CD4-positive, alpha-beta T cell (primary cell): ENCODE results near the gene UBE3B. TPM values are rescaled to one million over a fixed set of nuclear protein-coding genes. Genes with fewer than 3 reads are reported as not detected.

Experiments used
- ATAC-seq: fragments of 200-7000 bp; cut with Tn5 transposase; one replicate; pipeline ENCODE4 v1.10.0; 2022; ENCODE audit warnings: mild to moderate bottlenecking; ENCODE audit not compliant: poor library complexity
- CTCF ChIA-PET: fragments of 350-600 bp; sonication (Branson Sonifier 250); formaldehyde crosslinking; loops from one replicate; lab custom pipeline; 2021; ENCODE audit warnings: antibody characterized with exemption, inconsistent platforms; lab: Charles Lee
- POLR2A ChIA-PET: fragments of 350-600 bp; sonication (Branson Sonifier 250); formaldehyde crosslinking; loops from one replicate; lab custom pipeline; 2021; ENCODE audit warnings: antibody characterized with exemption, inconsistent platforms; lab: Charles Lee
- DNase-seq, 14 experiments: peaks; one replicate each; pipeline ENCODE4 v3.0.0-alpha.2; 2013 to 2020; ENCODE audit warnings: mixed read lengths in 2 of 14
- H3K27ac ChIP-seq, 2 donors: one replicate each; pipeline versions ENCODE4 v1.5.1 to v1.7.0; 2013; ENCODE audit warnings: low read length in 2 of 2, low read depth in 1 of 2, mild to moderate bottlenecking in 1 of 2
- H3K27me3 ChIP-seq, 2 experiments: 1 replicate in 1 of 2; 2 replicates in 1 of 2; pipeline versions ENCODE4 v1.6.1 to v1.7.0; 2013; ENCODE audit warnings: low read length in 2 of 2, control low read depth in 1 of 2, mild to moderate bottlenecking in 1 of 2, moderate library complexity in 1 of 2; ENCODE audit not compliant: insufficient read depth in 2 of 2, control insufficient read depth in 1 of 2
- H3K36me3 ChIP-seq: one replicate; pipeline ENCODE4 v1.6.1; 2013; ENCODE audit warnings: low read length, control low read depth; ENCODE audit not compliant: insufficient read depth
- H3K4me1 ChIP-seq: one replicate; pipeline ENCODE4 v1.6.1; 2013; ENCODE audit warnings: low read length, control low read depth; ENCODE audit not compliant: insufficient read depth
- H3K4me3 ChIP-seq: one replicate; pipeline ENCODE4 v1.5.1; 2013; ENCODE audit warnings: mild to moderate bottlenecking, low read length, moderate library complexity
- H3K9me3 ChIP-seq, 2 experiments: 1 replicate in 1 of 2; 2 replicates in 1 of 2; pipeline versions ENCODE4 v1.6.1 to v1.7.0; 2013; ENCODE audit warnings: low read length in 2 of 2, mild to moderate bottlenecking in 2 of 2, control low read depth in 1 of 2, moderate library complexity in 1 of 2; ENCODE audit not compliant: control insufficient read depth in 1 of 2, insufficient read depth in 1 of 2
- H3K27ac Mint-ChIP-seq: one replicate; pipeline ENCODE4 v1.8.0; 2020; ENCODE audit warnings: mixed read lengths
- H3K27me3 Mint-ChIP-seq: one replicate; pipeline ENCODE4 v1.8.0; 2021; ENCODE audit warnings: mixed read lengths
- H3K36me3 Mint-ChIP-seq: one replicate; pipeline ENCODE4 v1.8.0; 2021; ENCODE audit warnings: low read depth, mixed read lengths
- H3K4me1 Mint-ChIP-seq: one replicate; pipeline ENCODE4 v1.8.0; 2021; ENCODE audit warnings: low read depth, mixed read lengths
- H3K4me3 Mint-ChIP-seq: one replicate; pipeline ENCODE4 v1.8.0; 2020; ENCODE audit warnings: mild to moderate bottlenecking, mixed read lengths
- H3K9me3 Mint-ChIP-seq: one replicate; pipeline ENCODE4 v1.8.0; 2020; ENCODE audit warnings: mixed read lengths
- CTCF ChIP-seq: fragments of 200-600 bp; IDR thresholded peaks from one replicate; pipeline ENCODE4 v1.8.0; 2022; ENCODE audit warnings: antibody characterized with exemption, mild to moderate bottlenecking
- intact Hi-C, 2 experiments: fragments of 100-400 bp; cut with DNase I in 1 of 2; cut with micrococcal nuclease in 1 of 2; formaldehyde crosslinking; loops; one replicate each; pipeline versions ENCODE4 v1.15.1 to v1.9.0; 2023 to 2025; cut with DNase I, micrococcal nuclease
- total RNA-seq, 174 experiments: library from RNA in 2 of 174; stranded (reverse) in 2 of 174; gene quantifications; one replicate each; pipeline ENCODE4 v1.2.3 and lab custom pipeline; 2021 to 2026

The UBE3B gene
- total RNA-seq, 2 experiments from 2014 or later, result 17.2 to 19.9 TPM

GRCh38 chr12:109488051-109488665 lies 10.7 kb downstream of the UBE3B start:
- Histone ChIP-seq H3K36me3 (peaks cover 96% of the 10 kb centered on the region), H3K4me1 (no peaks in the 10 kb centered on the region), H3K27me3 (no peaks in the 10 kb centered on the region), H3K4me3 (no peak overlapping the region), H3K9me3 (no peaks in the 10 kb centered on the region), H3K27ac (no peak overlapping the region)
- TF ChIP-seq CTCF, result no peak
- Mint-ChIP-seq H3K4me1 (no peaks in the 10 kb centered on the region), H3K36me3 (peaks cover 91% of the 10 kb centered on the region), H3K27ac (no peak overlapping the region), H3K4me3 (no peak overlapping the region), H3K9me3 (no peaks in the 10 kb centered on the region), H3K27me3 (no peaks in the 10 kb centered on the region)
- intact Hi-C loops, result no loop called here
- DNase-seq, result no peak
- CTCF ChIA-PET, result no interaction called here
- POLR2A ChIA-PET, result no interaction called here
- ATAC-seq, result no peak

- ATAC-seq (no peak), DNase-seq (no peak)
- Mint-ChIP-seq H3K4me1 (no peaks in the 10 kb centered on the region), H3K36me3 (peaks cover 92% of the 10 kb centered on the region), H3K27me3 (no peaks in the 10 kb centered on the region), H3K9me3 (no peaks in the 10 kb centered on the region), H3K27ac (no peak overlapping the region), H3K4me3 (no peak overlapping the region)
- intact Hi-C loops, result no loop called here
- POLR2A ChIA-PET, result no interaction called here
- Histone ChIP-seq H3K36me3 (peaks cover 96% of the 10 kb centered on the region), H3K27ac (no peak overlapping the region), H3K4me3 (no peak overlapping the region), H3K9me3 (no peaks in the 10 kb centered on the region), H3K27me3 (no peaks in the 10 kb centered on the region), H3K4me1 (no peaks in the 10 kb centered on the region)
- CTCF ChIA-PET, result no interaction called here
- no peak for TF ChIP-seq CTCF
Observed at GRCh38 chr12:109489016-109489954, 11.9 kb downstream of the UBE3B start.

GRCh38 chr12:109489955-109490565 lies 12.6 kb downstream of the UBE3B start:
- no peaks in the 10 kb centered on the region for H3K9me3 Mint-ChIP-seq
- intact Hi-C loops, result no loop called here

More at GRCh38 chr12:109489955-109490565, 12.6 kb downstream of the UBE3B start:
- Histone ChIP-seq H3K27me3 (no peaks in the 10 kb centered on the region), H3K4me3 (no peak overlapping the region), H3K27ac (no peak overlapping the region), H3K4me1 (no peaks in the 10 kb centered on the region), H3K9me3 (no peaks in the 10 kb centered on the region), H3K36me3 (peaks cover 96% of the 10 kb centered on the region)
- DNase-seq (no peak), ATAC-seq (no peak)
- H3K4me1 Mint-ChIP-seq, result no peaks in the 10 kb centered on the region
- no peak overlapping the region for H3K27ac Mint-ChIP-seq
- H3K27me3 Mint-ChIP-seq, result no peaks in the 10 kb centered on the region
- TF ChIP-seq CTCF, result no peak
- POLR2A ChIA-PET, result no interaction called here
- CTCF ChIA-PET, result no interaction called here
- peaks cover 92% of the 10 kb centered on the region for H3K36me3 Mint-ChIP-seq
- no peak overlapping the region for H3K4me3 Mint-ChIP-seq
